ENCODE results near the gene PLCB4. TPM values are rescaled to one million over a fixed set of nuclear protein-coding genes. Genes with fewer than 3 reads are reported as not detected.
A peak's percentile ranks its signal among the peaks of the same experiment; 100 is the strongest.

PLCB4 gene
- polyA plus RNA-seq (2011; rRNA removed) (13.0 and 18.6 TPM in 2 replicates), polyA minus RNA-seq (2011; rRNA and poly(A)+ RNA removed) (15.9 and 18.1 TPM in 2 replicates)

DNA sequence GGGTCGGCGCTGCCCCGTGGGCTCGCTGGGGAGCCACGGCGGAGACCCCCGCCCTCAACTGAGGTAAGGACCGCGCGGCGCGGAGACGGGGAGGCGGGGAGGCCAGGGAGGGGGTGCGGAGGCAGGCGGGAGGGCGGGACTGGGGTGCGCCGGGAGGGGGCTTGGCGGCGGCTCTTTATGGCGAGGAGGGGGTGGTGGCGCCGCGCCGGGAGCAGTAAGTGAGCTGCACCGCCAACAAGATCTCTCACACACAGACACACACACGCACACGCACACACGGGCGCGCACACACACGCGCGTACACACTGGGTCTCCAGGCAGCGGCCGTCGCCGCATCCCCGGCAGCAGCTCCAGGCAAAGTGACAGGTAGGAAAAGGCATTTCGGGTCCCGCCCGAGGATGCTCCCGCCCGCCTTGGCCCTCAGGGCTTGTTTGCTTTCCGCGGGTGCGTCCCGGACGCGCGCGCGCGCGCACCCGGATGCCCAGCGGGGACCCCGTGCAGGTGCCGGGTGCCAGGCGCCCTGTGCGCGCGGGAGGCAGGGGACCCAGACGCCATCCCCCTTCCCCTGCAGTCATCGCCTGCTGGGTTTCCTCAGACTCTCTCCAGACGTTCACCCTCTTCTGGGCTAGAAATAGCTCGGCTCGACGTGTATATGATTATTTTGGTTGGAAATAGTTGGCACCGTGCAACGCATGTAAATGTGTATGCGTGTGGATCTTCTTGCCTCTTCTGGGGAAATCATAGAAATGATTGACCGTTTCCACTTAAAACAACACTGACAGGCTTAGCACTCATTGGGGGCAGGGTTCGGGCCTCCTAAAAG lies at the start of gene PLCB4:
PLCB4 (plus strand) TSS at position 247 of the 823 bp plus-strand sequence. CDS start 238,728 bp downstream, outside the sequence.
- DNase-seq (ENCODE audit: low read depth, low spot score), result no peak
- ChIA-PET CTCF (interaction anchor here (0.9 to 4.3 kb wide), 3 partner anchors 73 to 324 kb away, joined by 4 to 16 read pairs (median 4); no protein-coding TSS in a partner anchor), POLR2A (interaction anchor here (1.3 to 1.4 kb wide), 2 partner anchors 18 to 215 kb away, joined by 4 to 5 read pairs; no protein-coding TSS in a partner anchor)
- TF ChIP-seq, protein P1, sequence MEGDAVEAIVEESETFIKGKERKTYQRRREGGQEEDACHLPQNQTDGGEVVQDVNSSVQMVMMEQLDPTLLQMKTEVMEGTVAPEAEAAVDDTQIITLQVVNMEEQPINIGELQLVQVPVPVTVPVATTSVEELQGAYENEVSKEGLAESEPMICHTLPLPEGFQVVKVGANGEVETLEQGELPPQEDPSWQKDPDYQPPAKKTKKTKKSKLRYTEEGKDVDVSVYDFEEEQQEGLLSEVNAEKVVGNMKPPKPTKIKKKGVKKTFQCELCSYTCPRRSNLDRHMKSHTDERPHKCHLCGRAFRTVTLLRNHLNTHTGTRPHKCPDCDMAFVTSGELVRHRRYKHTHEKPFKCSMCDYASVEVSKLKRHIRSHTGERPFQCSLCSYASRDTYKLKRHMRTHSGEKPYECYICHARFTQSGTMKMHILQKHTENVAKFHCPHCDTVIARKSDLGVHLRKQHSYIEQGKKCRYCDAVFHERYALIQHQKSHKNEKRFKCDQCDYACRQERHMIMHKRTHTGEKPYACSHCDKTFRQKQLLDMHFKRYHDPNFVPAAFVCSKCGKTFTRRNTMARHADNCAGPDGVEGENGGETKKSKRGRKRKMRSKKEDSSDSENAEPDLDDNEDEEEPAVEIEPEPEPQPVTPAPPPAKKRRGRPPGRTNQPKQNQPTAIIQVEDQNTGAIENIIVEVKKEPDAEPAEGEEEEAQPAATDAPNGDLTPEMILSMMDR (IDR thresholded peaks at IDR 0.05; ENCODE audit: low read depth, low read length), result no peak
- Histone ChIP-seq H3K4me3 (ENCODE audit: low read depth, low read length) (peak within 1 kb of the TSS; percentile 89), H3K27me3 (ENCODE audit: control insufficient read depth, insufficient read depth, low read length) (no peaks in the 10 kb centered on the region), H3K9me3 (ENCODE audit: control insufficient read depth, insufficient read depth, low read length) (no peaks in the 10 kb centered on the region), H3K27ac (ENCODE audit: low read depth, low read length) (peak within 1 kb of the TSS; percentile 25)

DNA sequence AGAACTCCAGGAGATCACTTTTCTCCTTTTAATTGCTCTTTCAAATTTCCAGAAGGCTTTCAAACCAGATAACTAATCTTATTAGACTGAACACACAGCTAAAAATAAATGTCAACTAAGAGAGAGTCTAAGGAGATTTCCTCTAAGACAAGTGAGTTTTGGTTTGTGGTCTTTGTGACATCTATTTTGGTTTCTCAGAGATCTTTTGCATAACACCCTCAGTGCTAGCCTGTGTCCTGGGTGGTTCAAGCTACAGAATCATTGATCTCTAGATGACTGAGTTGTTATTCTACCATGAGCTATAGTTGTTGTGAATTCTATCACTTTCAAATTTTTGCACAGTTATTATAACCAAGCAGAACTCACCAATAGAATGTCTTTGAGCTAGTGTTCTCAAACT lies 49.1 kb upstream of the PLCB4 start:
- Histone ChIP-seq H3K9me3 (ENCODE audit: control insufficient read depth, insufficient read depth, low read length) (no peaks in the 10 kb centered on the region), H3K4me3 (ENCODE audit: low read depth, low read length) (no peak overlapping the region), H3K27ac (ENCODE audit: low read depth, low read length) (no peak overlapping the region), H3K27me3 (ENCODE audit: control insufficient read depth, insufficient read depth, low read length) (no peaks in the 10 kb centered on the region)
- CTCF ChIA-PET, result interaction anchor here (1.7 kb wide), 1 partner anchor 166 kb away, joined by 6 read pairs; no protein-coding TSS in a partner anchor
- POLR2A ChIA-PET, result no interaction called here
- TF ChIP-seq, protein P1 (IDR thresholded peaks at IDR 0.05; ENCODE audit: low read depth, low read length), result no peak
- no peak for DNase-seq (ENCODE audit: low read depth, low spot score)

DNA sequence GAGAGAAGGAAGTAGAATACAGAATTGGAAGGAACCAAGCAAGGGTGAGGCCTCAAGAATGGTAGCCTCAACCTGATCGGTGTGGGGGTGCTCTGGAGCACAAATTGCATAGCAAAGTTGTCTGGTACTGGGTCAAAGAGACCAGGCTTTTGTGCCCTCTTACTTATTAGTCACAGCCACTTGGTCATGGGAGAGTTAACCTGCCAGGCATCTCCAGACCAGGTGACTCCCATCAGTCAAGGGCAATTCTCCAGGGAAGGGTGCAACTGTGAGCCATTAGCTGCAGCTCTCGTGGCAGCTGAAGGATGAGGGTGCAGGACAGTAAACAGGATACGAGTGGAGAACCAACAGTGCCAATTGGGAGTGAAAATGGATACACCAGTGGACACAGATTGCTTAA lies 47.7 kb upstream of the PLCB4 start:
- no peak overlapping the region for H3K4me3 ChIP-seq (ENCODE audit: low read depth, low read length)
- H3K27ac ChIP-seq (ENCODE audit: low read depth, low read length), result no peak overlapping the region
- ChIA-PET CTCF (no interaction called here), POLR2A (no interaction called here)
- DNase-seq (ENCODE audit: low read depth, low spot score), result no peak
- no peaks in the 10 kb centered on the region for H3K9me3 ChIP-seq (ENCODE audit: control insufficient read depth, insufficient read depth, low read length)
- H3K27me3 ChIP-seq (ENCODE audit: control insufficient read depth, insufficient read depth, low read length), result no peaks in the 10 kb centered on the region
- TF ChIP-seq, protein P1 (IDR thresholded peaks at IDR 0.05; ENCODE audit: low read depth, low read length), result no peak

DNA sequence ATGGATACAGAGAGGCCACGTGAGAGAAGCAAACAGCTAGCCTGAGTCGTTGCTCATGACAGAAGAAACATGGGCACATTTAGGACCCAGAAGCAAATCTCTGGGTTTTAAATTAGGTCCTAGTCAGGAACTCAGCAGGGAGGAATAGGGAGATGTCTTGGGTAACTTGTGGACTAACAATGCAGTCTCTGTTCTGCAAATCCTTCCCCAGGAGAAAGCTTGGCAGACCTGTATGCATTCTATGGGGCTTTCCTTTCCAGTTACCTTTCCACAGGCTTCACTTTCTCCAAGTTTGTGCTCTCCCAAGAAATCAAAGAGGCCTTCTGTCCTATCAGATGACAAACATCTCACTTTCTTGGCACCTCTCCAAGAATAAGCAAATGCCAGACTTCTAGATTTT lies 47.2 kb upstream of the PLCB4 start:
- no peak overlapping the region for H3K27ac ChIP-seq (ENCODE audit: low read depth, low read length)
- ChIA-PET CTCF (no interaction called here), POLR2A (no interaction called here)
- no peaks in the 10 kb centered on the region for H3K27me3 ChIP-seq (ENCODE audit: control insufficient read depth, insufficient read depth, low read length)
- H3K9me3 ChIP-seq (ENCODE audit: control insufficient read depth, insufficient read depth, low read length), result no peaks in the 10 kb centered on the region
- no peak overlapping the region for H3K4me3 ChIP-seq (ENCODE audit: low read depth, low read length)
- TF ChIP-seq, protein P1 (IDR thresholded peaks at IDR 0.05; ENCODE audit: low read depth, low read length), result no peak
- no peak for DNase-seq (ENCODE audit: low read depth, low spot score)

DNA sequence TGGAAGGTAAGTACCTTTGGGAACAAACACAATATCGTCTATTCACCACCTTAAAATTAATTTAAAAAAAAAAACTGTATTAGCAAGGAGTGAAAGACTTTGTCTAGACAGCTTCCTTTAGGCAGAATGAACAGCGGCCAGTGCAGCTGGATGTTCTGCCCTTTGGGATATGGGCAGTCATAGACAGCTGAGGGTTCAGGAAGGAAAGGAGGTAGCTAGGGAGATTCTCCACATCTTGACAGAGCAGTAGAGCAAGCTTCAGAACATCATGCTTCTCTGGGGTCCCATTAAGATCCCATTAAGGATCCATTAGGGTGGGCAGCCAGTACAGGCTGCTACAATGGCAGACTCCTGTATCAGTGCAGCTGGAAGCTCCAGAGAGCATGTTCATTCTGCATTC lies 46.5 kb upstream of the PLCB4 start:
- no peak overlapping the region for H3K4me3 ChIP-seq (ENCODE audit: low read depth, low read length)
- TF ChIP-seq, protein P1 (IDR thresholded peaks at IDR 0.05; ENCODE audit: low read depth, low read length), result no peak
- DNase-seq (ENCODE audit: low read depth, low spot score), result no peak
- no peaks in the 10 kb centered on the region for H3K27me3 ChIP-seq (ENCODE audit: control insufficient read depth, insufficient read depth, low read length)
- H3K27ac ChIP-seq (ENCODE audit: low read depth, low read length), result no peak overlapping the region
- no peaks in the 10 kb centered on the region for H3K9me3 ChIP-seq (ENCODE audit: control insufficient read depth, insufficient read depth, low read length)
- POLR2A ChIA-PET, result no interaction called here
- CTCF ChIA-PET, result no interaction called here

Measured in AG04450 (cell line).